Body of pancreas (tissue), 4 donors: ENCODE results near the gene NCL. TPM values are rescaled to one million over a fixed set of nuclear protein-coding genes. Genes with fewer than 3 reads are reported as not detected.

ENCODE experiments used
- ATAC-seq: fragments of 150-250 bp; one replicate; pipeline ENCODE4 v1.9.1; 2016
- DNase-seq, 4 donors: peaks; one replicate each; pipeline ENCODE4 v3.0.0-alpha.2; 2019
- H3K27ac ChIP-seq, 4 donors: fragments of 200-600 bp; sonication (generic); 1 replicate in 3 of 4; 2 replicates in 1 of 4; pipeline versions ENCODE4 v1.5.1 to v1.6.1; 2016 to 2019; ENCODE audit warnings: mild to moderate bottlenecking in 1 of 4, mixed read lengths in 1 of 4, moderate library complexity in 1 of 4
- H3K27me3 ChIP-seq, 2 donors: fragments of 200-600 bp; sonication (generic); one replicate each; pipeline ENCODE4 v1.6.0; 2016; ENCODE audit warnings: mild to moderate bottlenecking in 1 of 2
- H3K36me3 ChIP-seq, 2 donors: fragments of 200-600 bp; sonication (generic); replicated peaks in 1 of 2; 2 replicates each; pipeline ENCODE4 v1.5.1; 2016; ENCODE audit warnings: low read depth in 2 of 2; ENCODE audit not compliant: insufficient read depth in 1 of 2
- H3K4me1 ChIP-seq: fragments of 200-600 bp; sonication (generic); one replicate; pipeline ENCODE4 v1.6.0; 2016
- H3K4me3 ChIP-seq, 2 donors: fragments of 200-600 bp; sonication (generic); 1 replicate in 1 of 2; 2 replicates in 1 of 2; pipeline ENCODE4 v1.5.1; 2016 to 2019
- H3K9me3 ChIP-seq, 3 donors: fragments of 200-600 bp; sonication (generic); 1 replicate in 2 of 3; 2 replicates in 1 of 3; pipeline ENCODE4 v1.5.1; 2016
- POLR2A ChIP-seq, 3 donors: fragments of 450-650 bp; IDR thresholded peaks; one replicate each; pipeline ENCODE4 v1.6.1; 2016; ENCODE audit warnings: antibody characterized with exemption in 3 of 3, mild to moderate bottlenecking in 2 of 3
- WGBS, 2 donors: methylation state at CpG; one replicate each; pipeline ENCODE4 v1.1.5; 2017; 5-methylcytosine and 5-hydroxymethylcytosine counted together
- intact Hi-C: fragments of 100-400 bp; cut with DNase I; formaldehyde crosslinking; loops from one replicate; pipeline ENCODE4 v1.15.1; 2023
- total RNA-seq, 2 donors: library from RNA; depleted of rRNA; stranded (reverse); fragments of >200 nt; gene quantifications; one replicate each; pipeline ENCODE4 v1.1.0, GENCODE V29; 2016
- TF ChIP-seq, protein P1 (sequence below), 7 experiments: fragments of 450-650 bp in 4 of 7; fragments of 200-600 bp in 3 of 7; sonication (generic) in 3 of 7; IDR thresholded peaks; one replicate each; pipeline ENCODE4 v1.5.1; 2016 to 2019; ENCODE audit warnings: antibody characterized with exemption in 7 of 7

NCL gene
- total RNA-seq, 2 donors from 2014 or later, result 108 to 159 TPM

GRCh38 chr2:231460073-231460835 is 4.0 kb downstream of the NCL start:
- no peak overlapping the region for H3K27ac ChIP-seq
- peaks cover 49 to 62% of the 10 kb centered on the region in 2 donors for H3K36me3 ChIP-seq
- ATAC-seq (no peak), DNase-seq (no peak)
- intact Hi-C loops, result no loop called here
- H3K27me3 ChIP-seq, result no peaks in the 10 kb centered on the region
- H3K4me1 ChIP-seq, result peaks cover 31% of the 10 kb centered on the region
- 69 to 74% methylated on average over 13 of the region's 13 CpGs for WGBS, 2 donors
- no peak overlapping the region for H3K4me3 ChIP-seq
- no peaks in the 10 kb centered on the region for H3K9me3 ChIP-seq
- no peak for TF ChIP-seq POLR2A (IDR thresholded peaks at IDR 0.05)
- TF ChIP-seq, protein P1, sequence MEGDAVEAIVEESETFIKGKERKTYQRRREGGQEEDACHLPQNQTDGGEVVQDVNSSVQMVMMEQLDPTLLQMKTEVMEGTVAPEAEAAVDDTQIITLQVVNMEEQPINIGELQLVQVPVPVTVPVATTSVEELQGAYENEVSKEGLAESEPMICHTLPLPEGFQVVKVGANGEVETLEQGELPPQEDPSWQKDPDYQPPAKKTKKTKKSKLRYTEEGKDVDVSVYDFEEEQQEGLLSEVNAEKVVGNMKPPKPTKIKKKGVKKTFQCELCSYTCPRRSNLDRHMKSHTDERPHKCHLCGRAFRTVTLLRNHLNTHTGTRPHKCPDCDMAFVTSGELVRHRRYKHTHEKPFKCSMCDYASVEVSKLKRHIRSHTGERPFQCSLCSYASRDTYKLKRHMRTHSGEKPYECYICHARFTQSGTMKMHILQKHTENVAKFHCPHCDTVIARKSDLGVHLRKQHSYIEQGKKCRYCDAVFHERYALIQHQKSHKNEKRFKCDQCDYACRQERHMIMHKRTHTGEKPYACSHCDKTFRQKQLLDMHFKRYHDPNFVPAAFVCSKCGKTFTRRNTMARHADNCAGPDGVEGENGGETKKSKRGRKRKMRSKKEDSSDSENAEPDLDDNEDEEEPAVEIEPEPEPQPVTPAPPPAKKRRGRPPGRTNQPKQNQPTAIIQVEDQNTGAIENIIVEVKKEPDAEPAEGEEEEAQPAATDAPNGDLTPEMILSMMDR (IDR thresholded peaks at IDR 0.05), result no peak

DNA sequence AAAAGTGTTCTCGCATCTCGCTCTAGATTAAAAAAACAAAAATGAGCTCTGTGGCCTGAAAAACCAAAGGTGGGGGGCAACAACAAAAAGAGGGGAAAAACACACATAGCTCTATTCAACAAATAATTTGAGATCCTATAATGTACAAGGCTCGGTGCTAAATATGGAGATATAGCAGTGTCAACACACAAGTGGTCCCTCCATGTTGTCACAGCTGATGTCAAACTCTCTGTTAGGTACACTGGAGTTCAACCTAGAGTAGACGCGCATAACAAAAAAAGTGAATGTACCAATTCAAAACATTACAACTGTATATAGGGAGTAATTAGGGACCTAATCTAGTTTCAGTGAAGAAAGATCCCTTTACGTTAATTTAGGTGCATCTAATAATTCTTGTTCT is 5.9 kb downstream of the NCL start:
- WGBS, 2 donors, result 88 to 91% methylated on average over 6 of the region's 6 CpGs
- Histone ChIP-seq H3K9me3 (no peaks in the 10 kb centered on the region), H3K27me3 (no peaks in the 10 kb centered on the region), H3K4me1 (peaks cover 29% of the 10 kb centered on the region), H3K4me3 (no peak overlapping the region), H3K36me3 (peaks cover 54 to 72% of the 10 kb centered on the region in 2 donors), H3K27ac (no peak overlapping the region)
- DNase-seq (no peak), ATAC-seq (no peak)
- intact Hi-C loops, result no loop called here
- no peak for TF ChIP-seq POLR2A (IDR thresholded peaks at IDR 0.05)
- TF ChIP-seq, protein P1 (IDR thresholded peaks at IDR 0.05), result no peak

DNA sequence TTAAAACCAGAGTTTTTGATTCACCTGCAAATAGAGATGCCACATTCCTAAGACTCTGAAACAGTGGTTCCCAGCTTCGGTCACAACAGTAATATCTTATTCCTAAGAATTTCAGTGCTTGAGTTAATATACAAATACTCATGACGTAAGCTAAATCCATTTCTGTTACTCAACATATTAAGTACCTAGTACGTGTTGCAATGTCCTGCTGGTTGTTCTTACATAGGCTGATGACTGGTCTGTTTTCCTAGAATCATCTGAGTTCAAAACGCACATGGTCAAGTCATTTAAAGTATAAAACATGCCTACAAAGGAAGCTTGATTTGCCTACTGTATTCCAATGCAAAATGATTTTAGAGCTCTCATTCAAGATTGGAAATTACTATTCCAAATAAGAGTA is 7.2 kb downstream of the NCL start:
- Histone ChIP-seq H3K27me3 (no peaks in the 10 kb centered on the region), H3K9me3 (no peaks in the 10 kb centered on the region), H3K27ac (no peak overlapping the region), H3K4me1 (peaks cover 16% of the 10 kb centered on the region), H3K4me3 (no peak overlapping the region), H3K36me3 (peaks cover 50 to 72% of the 10 kb centered on the region in 2 donors)
- TF ChIP-seq POLR2A (IDR thresholded peaks at IDR 0.05), result no peak
- TF ChIP-seq, protein P1 (IDR thresholded peaks at IDR 0.05), result no peak
- intact Hi-C loops, result no loop called here
- DNase-seq (no peak), ATAC-seq (no peak)
- 66 to 81% methylated on average over 4 of the region's 4 CpGs for WGBS, 2 donors

- no peak overlapping the region for H3K4me3 ChIP-seq
- intact Hi-C loops, result no loop called here
- no peak for ATAC-seq
- no peak for DNase-seq
- no peak for TF ChIP-seq POLR2A (IDR thresholded peaks at IDR 0.05)
- TF ChIP-seq, protein P1 (IDR thresholded peaks at IDR 0.05), result no peak
- peaks cover 10% of the 10 kb centered on the region for H3K4me1 ChIP-seq
- no peaks in the 10 kb centered on the region for H3K27me3 ChIP-seq
- H3K9me3 ChIP-seq, result no peaks in the 10 kb centered on the region
- WGBS, 2 donors, result 76 to 80% methylated on average over 6 of the region's 6 CpGs
- peaks cover 50 to 68% of the 10 kb centered on the region in 2 donors for H3K36me3 ChIP-seq
- no peak overlapping the region for H3K27ac ChIP-seq
Measured at GRCh38 chr2:231456295-231457004, 7.8 kb downstream of the NCL start.
